ENCODE measurements around the gene ZNF70. TPM values are rescaled to one million over a fixed set of nuclear protein-coding genes. Genes with fewer than 3 reads are reported as not detected.

ZNF70 gene
- total and polyA plus RNA-seq, 10 of the 15 experiments (the other 5 are each of a cell fraction or from before 2014, with no cell fraction given) = 0.15 to 2.3 (median 0.85) TPM

- H2AFZ ChIP-seq (ENCODE audit: control insufficient read depth, low read depth, low read length) = no peak overlapping the region
- no peak overlapping the region for H3K4me2 ChIP-seq (ENCODE audit: control insufficient read depth, insufficient read depth)
- H3K27ac ChIP-seq (ENCODE audit: control insufficient read depth, insufficient read depth) = no peak overlapping the region
- FAIRE-seq = no peak
- no peak overlapping the region for H3K4me3 ChIP-seq
- H3K27me3 ChIP-seq (replicated peaks in 1 of 2; ENCODE audit: control insufficient read depth in 2 of 2, insufficient read depth in 2 of 2, low read length in 1 of 2) = no peaks in the 10 kb centered on the region
- no TSS peak for BruUV-seq (replicated peaks)
- H3K9ac ChIP-seq (ENCODE audit: control insufficient read depth, insufficient read depth, low read length) = no peak overlapping the region
- in situ Hi-C loops (cut with MboI) (no loop called here), intact Hi-C loops (cut with micrococcal nuclease; ENCODE audit: unreplicated experiment) (no loop called here)
- 59% methylated on average over 8 of the region's 8 CpGs for WGBS (ENCODE audit: insufficient coverage, insufficient replicate concordance, low lambda C conversion rate, missing lambda C conversion rate)
- no peak for DNase-seq (ENCODE audit: low read depth, low spot score)
- H4K20me1 ChIP-seq (ENCODE audit: control insufficient read depth, insufficient read depth) = no peaks in the 10 kb centered on the region
- RAD21 ChIA-PET (ENCODE audit: unreplicated experiment) = interaction anchor here (1.6 kb wide), 1 partner anchor 34 kb away, joined by 3 read pairs; no protein-coding TSS in a partner anchor
- H3K36me3 ChIP-seq (ENCODE audit: control insufficient read depth in 2 of 2, insufficient read depth in 2 of 2, low read length in 1 of 2) = no peaks in the 10 kb centered on the region
- CTCF ChIA-PET = interaction anchor here (0.8 to 1.9 kb wide), 2 partner anchors 11 to 165 kb away, joined by 3 to 8 read pairs; no protein-coding TSS in a partner anchor
- H3K4me1 ChIP-seq (ENCODE audit: control insufficient read depth, insufficient read depth, low read length) = peaks cover 30% of the 10 kb centered on the region
- POLR2A ChIA-PET = interaction anchor here (1.0 to 1.4 kb wide), 3 partner anchors 8 to 11 kb away, joined by 3 to 7 read pairs (median 3); no protein-coding TSS in a partner anchor
- no peaks in the 10 kb centered on the region for H3K9me3 ChIP-seq (replicated peaks; ENCODE audit: control insufficient read depth, insufficient read depth, low read length)
- H3K79me2 ChIP-seq (ENCODE audit: control insufficient read depth, insufficient read depth, low read length) = no peaks in the 10 kb centered on the region
- SMC1A ChIA-PET (ENCODE audit: uncharacterized antibody, unreplicated experiment) = interaction anchor here (1.0 to 2.0 kb wide), 2 partner anchors 11 to 56 kb away, joined by 3 to 7 read pairs; partner anchors contain the start of gene CHCHD10
- ATAC-seq = no peak
- TF ChIP-seq CEBPZ (IDR thresholded peaks at IDR 0.05; ENCODE audit: low read depth, low read length) (no peak), MTA2 (IDR thresholded peaks at IDR 0.05; ENCODE audit: low read depth) (no peak), EP300 (IDR thresholded peaks at IDR 0.05; ENCODE audit: borderline replicate concordance in 1 of 2, control insufficient read depth in 1 of 2, low read depth in 2 of 2, low read length in 2 of 2) (no peak), E2F8 (IDR thresholded peaks at IDR 0.05; ENCODE audit: low read depth, partially characterized antibody) (no peak), RBBP5 (conservative IDR thresholded peaks at IDR 0.05) (no peak), JUND (IDR thresholded peaks at IDR 0.05; ENCODE audit: low read depth, low read length) (no peak), SKIL (IDR thresholded peaks at IDR 0.05; ENCODE audit: low read depth, poor library complexity, severe bottlenecking) (no peak), NFIC (IDR thresholded peaks at IDR 0.05; ENCODE audit: low read depth, low read length) (no peak), HSF1 (IDR thresholded peaks at IDR 0.05; ENCODE audit: low read depth, low read length) (no peak), EED (IDR thresholded peaks at IDR 0.05; ENCODE audit: low read depth) (no peak), HCFC1 (IDR thresholded peaks at IDR 0.05; ENCODE audit: low read length) (no peak), GATAD2B (conservative IDR thresholded peaks at IDR 0.05; ENCODE audit: low read depth) (no peak), MYB (IDR thresholded peaks at IDR 0.05; ENCODE audit: borderline replicate concordance, low read depth, low read length) (no peak), CBX3 (IDR thresholded peaks at IDR 0.05; ENCODE audit: borderline replicate concordance, low read depth) (no peak)
Measured at GRCh38 chr22:23755711-23756110, 4.8 kb upstream of the ZNF70 start.
